Eye (tissue), 1 donor: Measurements from ENCODE around the gene CD68.
A peak's percentile ranks its signal among the peaks of the same experiment; 100 is the strongest.

Experiments used
- DNase-seq: peaks from one replicate; pipeline ENCODE4 v3.0.0-alpha.2; 2015

Gene CD68

DNA sequence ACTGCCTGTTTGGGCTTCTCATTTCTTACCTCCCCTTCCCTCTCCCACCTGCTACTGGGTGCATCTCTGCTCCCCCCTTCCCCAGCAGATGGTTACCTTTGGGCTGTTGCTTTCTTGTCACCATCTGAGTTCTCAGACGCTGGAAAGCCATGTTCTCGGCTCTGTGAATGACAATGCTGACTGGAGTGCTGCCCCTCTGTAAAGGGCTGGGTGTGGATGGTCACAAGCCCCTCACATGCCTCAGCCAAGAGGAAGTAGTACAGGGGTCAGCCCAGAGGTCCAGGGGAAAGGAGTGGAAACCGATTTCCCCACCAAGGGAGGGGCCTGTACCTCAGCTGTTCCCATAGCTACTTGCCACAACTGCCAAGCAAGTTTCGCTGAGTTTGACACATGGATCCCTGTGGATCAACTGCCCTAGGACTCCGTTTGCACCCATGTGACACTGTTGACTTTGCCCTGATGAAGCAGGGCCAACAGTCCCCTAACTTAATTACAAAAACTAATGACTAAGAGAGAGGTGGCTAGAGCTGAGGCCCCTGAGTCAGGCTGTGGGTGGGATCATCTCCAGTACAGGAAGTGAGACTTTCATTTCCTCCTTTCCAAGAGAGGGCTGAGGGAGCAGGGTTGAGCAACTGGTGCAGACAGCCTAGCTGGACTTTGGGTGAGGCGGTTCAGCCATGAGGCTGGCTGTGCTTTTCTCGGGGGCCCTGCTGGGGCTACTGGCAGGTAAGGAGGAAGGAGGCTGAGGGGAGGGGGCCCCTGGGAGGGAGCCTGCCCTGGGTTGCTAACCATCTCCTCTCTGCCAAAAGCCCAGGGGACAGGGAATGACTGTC is at the start of gene CD68:
CD68 (plus strand) TSS at position 638 of the 833 bp plus-strand sequence; CDS start at position 678, 40 bp downstream.
- DNase-seq: peak; percentile 50

DNA sequence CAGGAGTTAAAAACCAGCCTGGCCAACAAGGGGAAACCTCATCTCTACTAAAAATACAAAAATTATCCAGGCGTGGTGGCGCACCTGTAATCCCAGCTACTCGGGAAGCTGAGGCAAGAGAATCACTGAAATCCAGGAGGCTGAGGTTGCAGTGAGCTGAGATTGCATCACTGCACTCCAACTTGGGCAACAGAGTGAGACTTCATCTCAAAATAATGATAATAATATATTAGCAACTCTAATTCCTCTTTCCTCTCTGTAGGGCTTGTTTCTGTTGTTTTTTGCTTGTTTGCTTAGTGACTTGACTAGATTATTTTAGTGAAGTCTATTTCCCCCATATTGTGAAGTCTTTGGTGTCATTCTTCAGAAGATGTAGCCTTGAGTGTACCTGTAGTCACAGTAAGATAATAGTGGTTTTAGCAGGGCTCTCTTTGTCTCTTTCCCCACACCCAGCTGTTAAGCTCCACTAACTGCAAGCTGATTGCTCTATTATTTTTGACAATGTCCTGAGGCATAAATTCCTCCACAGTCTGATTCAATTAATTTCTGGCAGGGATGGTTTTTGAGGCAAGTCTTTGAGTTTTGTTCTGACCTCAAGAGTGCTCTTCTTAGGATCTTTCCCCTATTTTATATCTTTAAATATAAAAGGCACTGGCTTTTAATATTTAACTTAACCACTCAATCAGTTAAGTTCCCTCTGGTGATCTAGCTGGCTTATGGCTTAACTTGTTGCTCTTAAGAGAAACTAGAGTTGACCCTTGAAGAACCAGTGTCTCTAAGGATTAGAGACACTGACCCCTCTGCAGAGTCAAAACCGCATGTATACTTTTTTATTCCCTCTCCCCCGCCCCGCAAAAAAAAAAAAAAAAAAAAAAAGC is 49.2 kb upstream of the CD68 start:
- DNase-seq: peak; percentile 10

DNA sequence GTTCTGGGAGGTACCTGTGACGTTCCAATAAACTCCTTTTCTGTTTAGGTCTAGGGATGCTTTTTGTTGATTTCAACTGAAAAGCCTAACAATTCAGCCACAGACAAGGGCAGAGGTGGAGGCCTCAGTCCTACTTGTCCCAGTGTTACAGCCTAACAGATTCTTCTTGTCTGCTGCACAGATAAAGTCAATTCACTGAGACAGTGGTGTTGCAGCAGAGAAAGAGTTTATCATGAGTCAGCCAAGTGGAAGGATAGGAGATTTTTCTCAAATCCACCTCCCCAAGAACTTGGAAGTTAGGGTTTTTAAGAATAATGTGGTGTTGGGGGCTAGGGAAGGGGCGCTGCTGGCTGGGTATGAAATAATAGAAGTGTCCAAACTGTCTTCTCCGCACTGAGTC is 41.4 kb upstream of the CD68 start:
- DNase-seq: no peak

- DNase-seq: no peak
These were observed 40.4 kb upstream of the CD68 start for GRCh38 chr17:7538891-7539545.

- no peak for DNase-seq
These were observed 38.3 kb upstream of the CD68 start for GRCh38 chr17:7541074-7541621.

- no peak for DNase-seq
These were observed 34.5 kb upstream of the CD68 start for GRCh38 chr17:7544911-7545310.

DNA sequence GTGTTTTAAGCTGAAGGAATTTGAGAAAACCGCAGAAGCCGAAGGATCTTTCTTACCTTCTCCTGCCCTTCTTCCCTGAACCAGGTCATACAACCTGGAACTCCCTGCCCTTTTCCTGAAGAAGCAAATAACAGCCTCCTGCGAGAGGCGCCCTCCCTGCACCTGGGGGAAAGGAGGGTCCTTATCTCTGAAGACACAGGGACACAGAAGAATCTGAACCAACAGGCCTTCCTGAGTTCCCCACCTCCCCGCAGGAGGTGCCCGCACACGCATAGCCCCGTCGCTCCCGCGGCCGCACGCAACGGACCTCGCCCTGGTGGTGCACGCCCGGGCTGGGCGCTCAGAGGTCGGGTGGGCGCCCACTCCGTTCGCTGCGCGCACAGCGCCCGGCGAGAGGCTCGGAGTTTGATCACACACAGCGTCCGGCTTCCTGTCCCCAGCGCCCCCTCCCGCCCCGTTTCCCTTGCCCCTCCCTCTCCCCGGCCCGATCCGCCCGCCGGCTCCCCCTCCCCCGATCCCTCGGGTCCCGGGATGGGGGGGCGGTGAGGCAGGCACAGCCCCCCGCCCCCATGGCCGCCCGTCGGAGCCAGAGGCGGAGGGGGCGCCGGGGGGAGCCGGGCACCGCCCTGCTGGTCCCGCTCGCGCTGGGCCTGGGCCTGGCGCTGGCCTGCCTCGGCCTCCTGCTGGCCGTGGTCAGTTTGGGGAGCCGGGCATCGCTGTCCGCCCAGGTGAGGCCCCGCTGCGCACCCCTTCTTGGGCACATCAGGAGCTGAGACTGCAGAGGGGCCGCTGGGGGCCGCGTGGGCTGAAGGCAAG is 30.6 kb upstream of the CD68 start, which contains the start of gene TNFSF12:
TNFSF12 (plus strand) TSS at position 474 of the 816 bp plus-strand sequence; CDS start at position 570, 96 bp downstream.
- DNase-seq: peak; percentile 64

DNA sequence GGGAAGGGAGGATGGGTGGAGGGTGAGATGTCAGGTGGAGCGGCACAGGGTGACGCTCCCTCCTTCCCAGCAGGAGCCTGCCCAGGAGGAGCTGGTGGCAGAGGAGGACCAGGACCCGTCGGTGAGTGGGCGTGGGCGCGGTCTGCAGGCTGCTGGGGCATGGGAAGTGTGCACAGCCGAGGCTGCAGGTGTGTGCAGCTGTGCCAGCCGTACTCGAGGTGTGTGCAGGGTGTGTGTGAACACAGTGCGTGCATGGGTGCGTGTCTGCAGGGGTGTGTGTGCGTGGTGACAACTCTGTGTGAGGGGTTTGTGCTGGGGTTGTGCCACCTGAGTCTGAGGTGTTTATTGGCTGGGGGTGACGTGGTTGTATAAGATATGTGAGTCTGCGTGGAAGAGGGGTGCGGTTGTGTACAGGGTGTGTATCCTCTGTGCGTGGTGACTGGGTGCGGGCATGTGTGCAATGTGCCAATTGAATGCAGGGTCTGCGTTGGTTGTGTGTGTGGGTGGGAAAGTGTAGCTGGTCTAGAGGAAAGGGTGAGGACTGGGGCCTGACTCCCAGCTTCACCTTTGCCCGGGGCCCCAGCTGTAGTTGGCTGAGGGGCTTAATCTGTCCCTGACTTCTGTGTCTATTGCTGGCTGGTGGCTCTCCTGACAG is 29.9 kb upstream of the CD68 start:
- no peak for DNase-seq

- no peak for DNase-seq
These were observed 29.1 kb upstream of the CD68 start for GRCh38 chr17:7550344-7550743.

DNA sequence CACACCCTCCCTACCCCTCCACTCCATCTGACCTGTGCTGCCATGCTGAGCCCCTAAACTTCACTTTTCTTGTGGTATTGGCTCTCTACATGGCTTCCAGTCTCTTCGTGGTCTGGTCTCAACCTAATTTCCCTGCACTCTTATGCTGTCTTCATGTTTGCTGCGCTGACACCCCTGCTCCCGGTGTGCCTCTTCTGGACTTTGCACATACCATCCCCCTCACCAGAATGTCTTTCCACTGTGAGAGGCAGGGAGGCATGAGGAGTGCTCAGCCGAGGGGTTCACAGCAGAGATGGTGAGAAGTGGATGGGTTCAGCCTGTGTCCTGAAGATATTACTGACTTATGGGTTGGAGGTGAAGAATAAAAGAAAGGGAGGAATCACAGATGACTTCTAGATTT is 28.0 kb upstream of the CD68 start:
- no peak for DNase-seq

DNA sequence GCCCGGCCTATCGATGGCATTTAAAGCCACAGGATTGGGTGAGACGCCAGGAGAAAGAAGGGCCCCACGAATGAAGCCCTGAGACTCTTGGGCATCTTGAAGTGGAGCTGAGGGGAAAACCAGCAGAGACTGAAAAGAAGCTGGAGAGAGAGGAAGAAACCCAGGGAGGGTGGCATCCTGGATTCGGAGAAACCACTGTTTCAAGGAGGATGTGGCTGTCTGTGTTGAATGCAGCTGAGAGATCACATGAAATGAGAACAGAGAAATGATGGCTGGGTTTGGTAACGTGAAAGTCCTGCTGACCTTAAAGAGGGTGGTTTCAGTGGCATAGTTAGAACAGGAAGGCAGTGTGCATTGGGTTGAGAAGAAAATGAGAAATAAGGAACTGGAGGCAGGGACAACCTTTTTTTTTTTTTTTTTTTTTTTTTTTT is 26.8 kb upstream of the CD68 start:
- no peak for DNase-seq

DNA sequence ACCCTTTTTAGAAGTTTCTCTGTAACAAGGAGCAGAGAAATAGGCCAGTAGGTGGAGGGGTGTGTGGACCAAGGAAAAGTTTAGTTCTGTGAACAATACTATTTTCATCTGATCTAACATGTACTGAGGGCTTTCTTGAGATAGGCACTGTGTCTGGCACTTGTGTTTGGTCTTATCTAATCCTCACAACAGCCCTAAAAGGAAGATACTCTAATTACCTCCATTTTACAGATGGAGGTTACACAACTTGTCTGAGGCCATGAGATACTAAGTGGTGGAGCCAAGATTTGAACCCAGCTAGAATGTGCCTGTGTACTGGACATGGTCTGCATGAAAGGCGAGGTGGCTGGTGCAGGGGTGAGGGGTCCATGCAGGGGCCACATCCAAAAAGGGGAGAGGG is 26.1 kb upstream of the CD68 start:
- no peak for DNase-seq

- no peak for DNase-seq
These were observed 24.0 kb upstream of the CD68 start for GRCh38 chr17:7555320-7555948.

DNA sequence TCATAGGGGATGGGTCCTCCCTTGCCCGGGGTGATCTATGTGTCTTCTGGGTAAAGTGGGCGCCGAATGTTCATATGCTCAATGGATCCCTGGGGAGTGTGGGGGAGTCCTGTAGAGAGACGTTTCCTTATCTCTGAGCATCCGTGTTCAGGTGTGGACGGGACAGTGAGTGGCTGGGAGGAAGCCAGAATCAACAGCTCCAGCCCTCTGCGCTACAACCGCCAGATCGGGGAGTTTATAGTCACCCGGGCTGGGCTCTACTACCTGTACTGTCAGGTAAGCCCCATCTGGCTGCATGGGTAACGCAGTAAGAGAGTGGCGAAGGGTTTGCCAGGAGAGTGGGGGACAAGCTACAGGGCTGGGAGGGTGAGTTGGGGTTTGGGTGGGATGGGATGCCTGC is 22.8 kb upstream of the CD68 start:
- DNase-seq: no peak

DNA sequence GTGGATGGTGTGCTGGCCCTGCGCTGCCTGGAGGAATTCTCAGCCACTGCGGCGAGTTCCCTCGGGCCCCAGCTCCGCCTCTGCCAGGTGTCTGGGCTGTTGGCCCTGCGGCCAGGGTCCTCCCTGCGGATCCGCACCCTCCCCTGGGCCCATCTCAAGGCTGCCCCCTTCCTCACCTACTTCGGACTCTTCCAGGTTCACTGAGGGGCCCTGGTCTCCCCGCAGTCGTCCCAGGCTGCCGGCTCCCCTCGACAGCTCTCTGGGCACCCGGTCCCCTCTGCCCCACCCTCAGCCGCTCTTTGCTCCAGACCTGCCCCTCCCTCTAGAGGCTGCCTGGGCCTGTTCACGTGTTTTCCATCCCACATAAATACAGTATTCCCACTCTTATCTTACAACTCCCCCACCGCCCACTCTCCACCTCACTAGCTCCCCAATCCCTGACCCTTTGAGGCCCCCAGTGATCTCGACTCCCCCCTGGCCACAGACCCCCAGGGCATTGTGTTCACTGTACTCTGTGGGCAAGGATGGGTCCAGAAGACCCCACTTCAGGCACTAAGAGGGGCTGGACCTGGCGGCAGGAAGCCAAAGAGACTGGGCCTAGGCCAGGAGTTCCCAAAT is 22.2 kb upstream of the CD68 start:
- no peak for DNase-seq

DNA sequence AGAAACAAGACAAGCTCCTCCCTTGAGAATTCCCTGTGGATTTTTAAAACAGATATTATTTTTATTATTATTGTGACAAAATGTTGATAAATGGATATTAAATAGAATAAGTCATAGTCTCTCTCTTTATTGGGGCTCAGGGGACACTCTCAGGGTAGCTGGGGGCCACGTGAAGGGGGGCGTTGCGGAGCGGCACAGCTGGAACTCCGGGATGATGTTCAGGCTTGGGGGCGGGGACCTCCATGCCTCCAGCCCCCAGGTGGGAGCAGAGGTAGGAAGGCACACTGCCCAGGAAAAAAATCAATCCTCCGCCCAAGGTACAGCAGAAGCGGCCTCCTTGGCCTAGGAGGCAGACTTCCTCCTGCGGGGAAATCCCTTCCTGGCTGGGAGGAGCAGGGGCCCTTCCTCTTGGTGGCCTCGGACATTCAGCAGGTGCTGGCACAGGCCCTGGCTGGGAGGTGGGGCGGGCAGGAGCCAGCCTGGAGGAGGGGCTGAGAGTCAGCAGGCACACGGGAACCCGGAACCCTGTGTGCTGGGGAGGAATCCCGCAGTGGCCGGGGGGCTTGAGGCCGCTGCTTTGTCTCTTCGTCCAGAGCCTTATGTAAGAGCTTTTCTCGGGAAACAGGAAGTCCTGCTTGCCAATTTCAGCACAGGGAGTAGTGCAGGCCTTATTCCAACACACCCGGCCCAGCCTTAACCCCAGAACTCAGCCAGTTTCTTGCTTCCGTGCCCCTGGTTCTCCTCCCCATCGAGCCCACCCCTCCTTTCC is 21.5 kb upstream of the CD68 start:
- peak; percentile 66 for DNase-seq

GRCh38 chr17:7558544-7559319 is 20.7 kb upstream of the CD68 start, which contains the start of gene TNFSF13:
TSS of gene TNFSF13 (plus strand) at chr17:7558750. CDS start at chr17:7559040, 290 bp downstream.
- DNase-seq: no peak

GRCh38 chr17:7559320-7560171 is 19.9 kb upstream of the CD68 start:
- no peak for DNase-seq
